ENCODE measurements around the gene OR8B8.
"Not testable (repeated sequence)": the region's sequence is repeated elsewhere in the genome, so short reads cannot be mapped to it uniquely, and the experiment has no call there.

The OR8B8 gene

DNA sequence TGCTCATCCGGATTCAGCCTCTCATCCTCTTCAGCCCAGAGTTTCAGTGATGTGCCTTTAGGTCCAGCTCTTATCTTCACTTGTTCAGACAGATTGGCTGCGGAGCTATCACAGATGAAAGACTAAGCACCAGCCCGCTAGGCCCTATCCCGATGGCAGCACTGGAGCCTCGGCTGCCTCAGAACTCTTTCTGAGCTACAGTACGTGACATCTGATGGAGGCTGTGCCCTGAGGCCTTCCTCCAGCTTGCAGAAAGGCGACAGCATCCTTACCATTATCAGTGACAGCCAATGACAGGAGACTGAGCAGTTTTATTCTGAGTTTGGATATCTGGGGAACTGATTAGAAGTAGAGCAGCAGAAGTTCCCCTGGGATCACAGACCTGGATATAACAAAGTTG lies 4.0 kb downstream of the OR8B8 start:
- no peak for DNase-seq (ENCODE audit: low spot score)

DNA sequence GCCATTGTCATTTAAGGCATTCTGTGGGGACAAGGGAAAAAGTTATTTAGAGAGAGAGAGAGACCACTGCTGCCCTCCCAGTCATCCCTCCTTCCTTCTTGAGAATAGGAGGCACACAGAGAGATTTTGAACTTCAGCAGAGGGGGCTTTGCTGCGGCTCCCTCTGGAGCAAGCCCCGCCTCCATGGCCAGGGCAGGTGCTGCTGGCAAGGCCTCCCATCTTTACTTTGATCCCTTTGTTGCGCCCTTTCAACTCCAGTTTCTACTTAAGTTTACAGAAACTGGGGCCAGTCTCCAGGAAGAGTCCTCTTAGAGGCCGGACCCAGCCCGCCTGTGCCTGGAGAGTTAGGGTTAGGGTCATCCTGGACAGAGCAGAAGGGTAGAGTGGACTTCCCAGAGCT lies 4.4 kb downstream of the OR8B8 start:
- DNase-seq (ENCODE audit: low spot score): no peak

DNA sequence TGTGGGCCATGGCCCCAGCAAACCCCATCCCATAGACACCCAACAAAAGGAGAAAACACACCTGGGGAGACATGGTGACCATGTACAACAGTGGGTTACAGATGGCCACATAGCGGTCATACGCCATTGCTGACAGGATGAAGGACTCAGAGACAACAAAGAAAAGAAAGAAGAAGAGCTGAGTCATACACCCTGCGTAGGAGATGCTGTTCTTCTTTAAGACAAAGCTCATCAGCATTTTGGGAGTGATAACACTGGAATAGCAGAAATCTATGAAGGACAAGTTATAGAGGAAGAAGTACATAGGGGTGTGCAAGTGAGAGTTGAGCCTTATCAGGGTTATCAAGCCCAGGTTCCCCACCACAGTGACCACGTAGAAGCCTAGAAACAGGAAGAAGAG lies 4.9 kb downstream of the OR8B8 start:
- DNase-seq (ENCODE audit: low spot score): no peak

DNA sequence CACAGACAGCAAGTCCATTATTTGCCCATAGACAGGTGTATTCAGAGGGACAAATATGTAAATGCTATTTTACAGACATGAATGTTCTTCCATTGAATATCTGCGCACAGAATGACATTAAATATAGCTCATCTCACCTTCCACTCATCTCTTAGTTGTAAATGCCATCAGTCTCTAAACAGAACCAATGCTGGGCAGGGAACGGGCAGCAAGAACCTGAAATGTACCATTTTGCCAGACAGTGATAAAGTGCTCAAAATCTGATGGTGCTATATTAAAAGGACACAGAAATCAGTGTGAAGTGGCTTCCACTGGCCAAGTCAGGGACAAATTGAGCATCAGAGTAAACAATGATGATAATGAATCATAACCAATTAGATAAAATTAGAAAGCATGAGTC lies 10.8 kb downstream of the OR8B8 start:
- DNase-seq (ENCODE audit: low spot score): no peak

DNA sequence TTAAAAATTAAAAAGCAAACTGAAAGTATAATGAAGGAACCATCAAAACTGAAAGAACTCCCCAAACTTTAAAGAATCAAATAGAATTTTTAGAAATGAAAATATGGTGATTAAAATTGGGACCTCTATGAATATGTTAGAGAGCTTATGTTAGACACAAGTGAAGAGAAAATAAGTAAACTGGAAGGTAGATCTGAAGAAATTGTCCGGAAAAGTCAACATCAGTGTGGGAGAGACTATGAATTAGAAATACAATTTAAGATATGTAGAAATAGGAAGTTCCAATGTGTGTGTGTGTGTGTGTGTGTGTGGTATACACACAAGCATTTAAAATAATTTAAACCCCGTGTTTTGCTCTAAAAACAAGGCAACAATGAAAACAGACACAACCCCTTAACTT lies 15.9 kb downstream of the OR8B8 start:
- no peak for DNase-seq (ENCODE audit: low spot score)

DNA sequence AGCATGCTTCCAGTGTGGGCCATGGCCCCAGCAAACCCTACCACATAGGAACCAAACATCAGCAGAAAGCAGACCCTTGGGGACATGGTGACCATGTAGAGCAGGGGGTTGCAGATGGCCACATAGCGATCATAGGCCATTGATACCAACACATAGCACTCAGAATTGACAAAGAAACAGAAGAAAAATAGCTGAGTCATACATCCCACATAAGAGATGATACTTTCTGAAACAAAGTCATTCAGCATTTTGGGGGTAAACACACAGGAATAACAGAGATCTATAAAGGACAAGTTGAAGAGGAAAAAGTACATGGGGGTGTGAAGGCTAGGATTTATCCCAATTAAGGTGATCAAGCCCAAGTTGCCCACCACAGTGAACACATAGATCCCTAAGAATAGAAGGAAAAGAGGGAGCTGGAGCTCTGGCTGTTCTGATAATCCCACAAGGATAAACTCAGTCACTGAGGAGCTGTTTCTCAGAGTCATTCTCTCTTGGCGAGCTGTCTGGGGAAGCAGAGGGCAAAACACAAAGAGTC lies 21.0 kb downstream of the OR8B8 start, which contains the start of gene OR8B4:
Gene OR8B4 (minus strand): TSS at position 488 of the 538 bp plus-strand sequence. CDS start 0 bp downstream, at position 488.
- no peak for DNase-seq (ENCODE audit: low spot score)

DNA sequence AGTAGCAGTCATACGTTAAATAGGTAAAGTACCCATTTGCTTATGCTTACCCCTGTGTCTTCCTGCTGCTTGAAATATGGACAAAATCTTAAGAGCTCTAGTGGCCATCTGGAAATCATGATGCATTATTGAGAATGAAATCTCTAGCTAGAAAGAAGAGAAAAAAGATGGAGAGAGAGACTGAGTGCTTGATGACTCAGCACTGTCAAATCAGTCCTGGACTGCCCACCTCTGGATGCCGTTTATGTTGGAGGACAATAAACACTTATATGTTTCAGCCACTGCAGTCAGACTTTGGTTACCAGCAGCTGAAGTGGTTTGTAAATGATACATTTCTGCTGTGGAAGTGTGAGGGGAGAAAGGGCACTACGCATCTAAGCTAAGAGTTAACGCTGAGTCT lies 24.5 kb downstream of the OR8B8 start:
- no peak for DNase-seq (ENCODE audit: low spot score)

DNA sequence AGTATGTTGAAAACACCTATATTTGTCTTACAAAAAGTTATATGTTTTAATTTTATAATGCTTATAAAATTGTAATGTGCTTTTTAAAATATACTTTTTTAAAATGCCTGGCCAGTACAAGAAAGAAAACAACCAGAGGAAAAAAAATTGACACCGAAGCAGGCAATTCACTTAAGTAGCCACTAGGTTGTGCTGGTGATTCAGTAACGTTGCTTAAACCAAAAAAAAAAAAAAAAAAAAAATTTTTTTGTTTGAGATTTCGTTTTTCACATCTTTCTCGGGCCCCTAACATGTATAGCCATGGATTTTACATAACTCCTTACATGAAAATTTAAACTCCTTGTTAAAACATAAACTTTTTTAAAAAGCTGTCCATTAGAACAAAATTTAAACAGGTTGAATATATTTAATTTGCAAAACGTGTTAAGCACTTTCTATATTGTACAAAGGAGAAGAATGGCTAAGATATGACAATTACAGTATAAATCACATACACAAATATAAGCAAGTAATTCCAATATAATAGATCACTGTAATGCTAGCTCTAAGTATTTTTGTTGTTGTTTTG lies 30.1 kb downstream of the OR8B8 start:
- DNase-seq (ENCODE audit: low spot score): peak; percentile 3

DNA sequence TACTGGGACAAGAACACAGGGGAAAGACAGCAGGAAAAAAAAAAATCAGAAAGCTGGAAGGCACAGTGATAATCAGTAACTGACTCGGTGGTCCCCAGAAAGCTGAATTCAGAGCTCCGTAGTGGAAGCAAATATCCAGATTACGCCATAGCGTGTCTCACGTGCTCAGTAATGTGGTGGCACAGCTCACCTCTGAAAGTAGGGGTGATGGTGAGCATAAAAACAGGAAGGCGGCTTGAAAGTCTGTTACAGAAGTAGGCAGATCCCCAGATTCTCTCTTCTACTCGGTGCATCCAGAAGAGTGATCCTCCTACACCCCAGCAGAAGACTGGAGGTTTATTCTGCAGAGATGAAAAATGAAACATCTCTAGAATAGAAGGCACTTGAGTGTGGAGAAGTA lies 35.6 kb downstream of the OR8B8 start:
- DNase-seq (ENCODE audit: low spot score): no peak

DNA sequence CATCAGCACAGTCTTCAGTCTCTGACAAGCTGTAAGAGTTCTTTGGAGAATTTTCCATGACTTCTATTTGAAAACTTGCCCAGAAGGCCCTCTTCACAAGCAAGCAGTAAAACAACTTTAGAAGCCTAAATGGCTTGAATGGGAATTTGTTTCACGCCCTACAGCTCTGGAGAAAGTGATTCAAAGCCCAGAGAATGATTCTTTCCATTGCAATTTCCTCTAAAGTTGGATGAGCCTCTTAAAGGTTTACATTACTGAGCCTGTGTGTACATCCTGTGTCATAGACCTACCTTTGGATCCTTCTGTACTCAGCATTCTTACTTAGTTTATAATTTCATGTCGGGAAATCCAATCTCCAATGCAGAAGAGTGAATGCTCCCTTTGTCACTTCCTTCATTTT lies 39.9 kb downstream of the OR8B8 start:
- no peak for DNase-seq (ENCODE audit: low spot score)

DNA sequence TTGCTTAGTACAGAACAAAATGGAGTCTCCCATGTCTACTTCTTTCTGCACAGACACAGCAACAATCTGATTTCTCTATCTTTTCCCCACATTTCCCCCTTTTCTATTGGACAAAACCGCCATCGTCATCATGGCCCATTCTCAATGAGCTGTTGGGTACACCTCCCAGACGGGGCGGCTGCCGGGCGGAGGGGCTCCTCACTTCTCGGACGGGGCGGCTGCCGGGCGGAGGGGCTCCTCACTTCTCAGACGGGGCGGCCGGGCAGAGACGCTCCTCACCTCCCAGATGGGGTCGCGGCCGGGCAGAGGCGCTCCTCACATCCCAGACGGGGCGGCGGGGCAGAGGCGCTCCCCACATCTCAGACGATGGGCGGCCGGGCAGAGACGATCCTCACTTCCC lies 42.3 kb downstream of the OR8B8 start:
- not testable (repeated sequence) for DNase-seq (ENCODE audit: low spot score)

DNA sequence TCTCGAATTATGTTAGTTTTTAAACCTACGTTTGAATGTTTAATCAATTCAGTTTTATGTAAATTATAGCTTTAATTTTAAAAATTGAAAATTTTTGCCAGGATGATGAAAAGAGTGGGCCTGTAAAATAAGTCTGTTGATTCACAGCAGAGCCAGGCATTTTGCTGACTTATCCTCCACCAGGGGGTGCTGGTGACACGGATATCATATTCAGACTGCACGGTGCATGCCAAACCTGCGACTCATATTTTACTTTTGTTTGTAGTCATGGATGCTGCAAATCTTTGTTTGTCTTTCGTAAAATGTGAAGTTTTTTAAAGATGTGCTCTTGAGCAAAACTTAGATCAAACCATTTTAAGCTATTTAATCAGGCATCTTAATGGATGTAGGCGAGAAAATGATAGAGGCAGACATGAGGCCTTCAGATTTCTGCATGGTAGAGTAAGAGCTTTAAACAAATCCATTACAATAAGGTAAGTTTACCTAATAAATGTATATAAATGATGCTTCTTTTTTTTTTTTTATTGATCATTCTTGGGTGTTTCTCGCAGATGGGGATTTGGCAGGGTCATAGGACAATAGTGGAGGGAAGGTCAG lies 43.1 kb downstream of the OR8B8 start:
- peak; percentile 31 for DNase-seq (ENCODE audit: low spot score)

DNA sequence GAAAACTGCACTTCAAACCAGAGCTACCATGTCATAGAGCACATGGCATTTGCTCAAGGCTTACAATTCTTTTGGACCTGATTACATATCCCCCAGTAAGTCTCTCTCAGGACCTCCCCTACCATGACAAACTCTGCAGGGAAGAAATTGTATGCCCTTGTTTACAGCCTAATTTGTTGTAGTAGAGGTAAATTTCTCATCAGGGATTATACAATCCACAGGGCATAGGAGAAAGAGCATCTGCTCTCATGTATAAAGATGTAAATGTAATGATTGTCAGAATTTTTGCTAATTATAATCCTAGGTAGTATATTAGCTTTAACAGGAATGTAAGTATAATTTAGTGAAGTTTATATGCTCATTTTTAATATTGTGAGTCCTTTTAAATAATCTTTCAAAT lies 46.6 kb downstream of the OR8B8 start, which contains the start of gene OR8B3:
Gene OR8B3 (minus strand): TSS at position 101 of the 400 bp plus-strand sequence. CDS start 1,673 bp downstream, outside the sequence.
- no peak for DNase-seq (ENCODE audit: low spot score)

DNA sequence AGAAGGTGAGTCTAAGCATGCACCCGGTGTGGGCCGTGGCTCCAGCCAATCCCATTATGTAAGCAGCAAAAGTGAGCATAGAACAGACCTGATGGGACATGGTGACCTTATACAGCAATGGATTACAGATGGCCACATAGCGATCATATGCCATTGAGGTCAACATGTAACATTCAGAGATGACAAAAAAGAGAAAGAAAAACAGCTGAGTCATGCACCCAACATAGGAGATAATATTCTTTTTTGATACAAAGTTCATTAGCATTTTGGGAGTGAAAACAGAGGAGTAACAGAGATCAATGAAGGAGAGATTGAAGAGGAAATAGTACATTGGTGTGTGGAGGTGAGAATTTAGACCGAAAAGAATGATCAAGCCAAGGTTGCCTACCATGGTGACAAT lies 48.6 kb downstream of the OR8B8 start:
- DNase-seq (ENCODE audit: low spot score): not testable (repeated sequence)

DNA sequence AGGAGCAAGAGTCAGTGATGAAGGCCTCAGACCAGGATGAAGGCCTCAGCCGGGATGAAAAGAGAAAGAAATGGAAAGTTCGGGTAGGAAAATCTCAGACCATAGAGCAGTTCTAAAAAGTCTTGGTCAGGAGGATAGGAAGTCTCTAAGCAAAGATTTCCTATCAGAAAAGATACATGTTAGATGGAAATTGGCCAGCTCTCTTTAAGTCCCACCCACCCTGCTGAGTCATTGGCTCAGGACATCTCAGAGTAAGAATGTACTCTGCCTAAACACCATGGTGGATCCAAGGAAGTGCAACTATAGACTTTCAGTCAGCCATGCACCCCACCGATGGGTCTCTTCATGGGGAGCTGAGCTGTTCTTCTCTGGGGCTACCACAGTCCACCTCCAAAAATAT lies 51.1 kb downstream of the OR8B8 start:
- DNase-seq (ENCODE audit: low spot score): no peak
